ENCODE measurements around the gene GTF2IRD1. TPM values are rescaled to one million over a fixed set of nuclear protein-coding genes. Genes with fewer than 3 reads are reported as not detected.

Gene GTF2IRD1
- total RNA-seq, 4 donors from 2014 or later = 42.9 to 109 (median 77.0) TPM

- peaks cover 0 to 37% of the 10 kb centered on the region in 2 donors for H3K36me3 ChIP-seq
- no peak for TF ChIP-seq POLR2A (IDR thresholded peaks at IDR 0.05)
- TF ChIP-seq CTCF (IDR thresholded peaks at IDR 0.05 in 4 of 5, conservative IDR thresholded peaks at IDR 0.05 in 1 of 5) = no peak
- in situ Hi-C loops (cut with MboI; ENCODE audit: low sequenced_read_pairs in 4 of 4) = loop anchor here in 1 of 4 donors (25.0 kb wide), 1 partner anchor 96 kb away; no protein-coding TSS in a partner anchor
These were observed 137.1 kb downstream of the GTF2IRD1 start for GRCh38 chr7:74590813-74591212.

GRCh38 chr7:74598558-74598957 lies 144.9 kb downstream of the GTF2IRD1 start:
- intact Hi-C loops (cut with DNase I; ENCODE audit: low total_unique reads) = no loop called here
- ATAC-seq = no peak
- no peaks in the 10 kb centered on the region for H3K4me1 ChIP-seq
- peak overlapping the region in 1 of 4 donors; percentile 52 for H3K27ac ChIP-seq
- no peak overlapping the region for H3K4me3 ChIP-seq
- in situ Hi-C loops (cut with MboI; ENCODE audit: low sequenced_read_pairs in 4 of 4) = loop anchor here in 1 of 4 donors (25.0 kb wide), 1 partner anchor 89 kb away; no protein-coding TSS in a partner anchor
- no peak for DNase-seq
- peaks cover 4 to 63% of the 10 kb centered on the region in 2 donors for H3K36me3 ChIP-seq
- no peak for TF ChIP-seq CTCF (IDR thresholded peaks at IDR 0.05 in 4 of 5, conservative IDR thresholded peaks at IDR 0.05 in 1 of 5)
- no peak for TF ChIP-seq POLR2A (IDR thresholded peaks at IDR 0.05)
- no peaks in the 10 kb centered on the region for H3K27me3 ChIP-seq
- H3K9me3 ChIP-seq = no peaks in the 10 kb centered on the region

More at GRCh38 chr7:74590813-74591212, 137.1 kb downstream of the GTF2IRD1 start:
- no peaks in the 10 kb centered on the region for H3K9me3 ChIP-seq
- H3K4me3 ChIP-seq = no peak overlapping the region
- peaks cover 0 to 10% of the 10 kb centered on the region in 2 donors for H3K4me1 ChIP-seq
- no peak overlapping the region for H3K27ac ChIP-seq
- H3K27me3 ChIP-seq = no peaks in the 10 kb centered on the region
- DNase-seq (no peak), ATAC-seq (no peak)
- intact Hi-C loops (cut with DNase I; ENCODE audit: low total_unique reads) = no loop called here

GRCh38 chr7:74599244-74599643 lies 145.5 kb downstream of the GTF2IRD1 start:
- no peak for DNase-seq
- Histone ChIP-seq H3K27me3 (no peaks in the 10 kb centered on the region), H3K4me3 (no peak overlapping the region), H3K27ac (peak overlapping the region in 1 of 4 donors; percentile 52), H3K9me3 (no peaks in the 10 kb centered on the region), H3K36me3 (peaks cover 4 to 56% of the 10 kb centered on the region in 2 donors), H3K4me1 (no peaks in the 10 kb centered on the region)
- TF ChIP-seq POLR2A (IDR thresholded peaks at IDR 0.05) (no peak), CTCF (IDR thresholded peaks at IDR 0.05 in 4 of 5, conservative IDR thresholded peaks at IDR 0.05 in 1 of 5) (no peak)
- intact Hi-C loops (cut with DNase I; ENCODE audit: low total_unique reads) (no loop called here), in situ Hi-C loops (cut with MboI; ENCODE audit: low sequenced_read_pairs in 4 of 4) (loop anchor here in 1 of 4 donors (25.0 kb wide), 1 partner anchor 88 kb away; no protein-coding TSS in a partner anchor)
- no peak for ATAC-seq

GRCh38 chr7:74604326-74605020 lies 150.8 kb downstream of the GTF2IRD1 start:
- in situ Hi-C loops (cut with MboI; ENCODE audit: low sequenced_read_pairs in 4 of 4) = loop anchor here in 1 of 4 donors (25.0 kb wide), 1 partner anchor 108 kb away; no protein-coding TSS in a partner anchor
- peak; percentile 75 to 89 for DNase-seq

More at GRCh38 chr7:74604326-74605020, 150.8 kb downstream of the GTF2IRD1 start:
- Histone ChIP-seq H3K27me3 (no peaks in the 10 kb centered on the region), H3K4me3 (no peak overlapping the region), H3K4me1 (peaks cover 14 to 16% of the 10 kb centered on the region in 2 donors), H3K27ac (peak overlapping the region; percentile 70 to 88 (median 82)), H3K36me3 (peaks cover 0 to 6% of the 10 kb centered on the region in 2 donors), H3K9me3 (no peaks in the 10 kb centered on the region)
- intact Hi-C loops (cut with DNase I; ENCODE audit: low total_unique reads) = loop anchor here (5.0 kb wide), 2 partner anchors 38 to 53 kb away; partner anchors contain the start of gene GTF2I
- ATAC-seq = peak; percentile 69 to 70
- TF ChIP-seq CTCF (IDR thresholded peaks at IDR 0.05 in 4 of 5, conservative IDR thresholded peaks at IDR 0.05 in 1 of 5) (no peak), POLR2A (IDR thresholded peaks at IDR 0.05) (no peak)

All from gastrocnemius medialis (tissue), 4 donors.